MCF 10A (cell line): Measurements from ENCODE around the gene ITIH2. TPM values are rescaled to one million over a fixed set of nuclear protein-coding genes. Genes with fewer than 3 reads are reported as not detected.

Source experiments
- BruUV-seq: library from RNA; stranded (reverse); fragments of 400-500 nt; replicated peaks from 2 replicates; lab custom pipeline; 2021; lab: Mats Ljungman, UMichigan
- CTCF ChIA-PET: fragments of 300-600 bp; sonication (Branson Sonifier 250); formaldehyde crosslinking; extraction: SDS; loops from one replicate; lab custom pipeline; 2021; ENCODE audit warnings: antibody characterized with exemption, inconsistent platforms; lab: Yijun Ruan, JAX
- POLR2A ChIA-PET: fragments of 300-600, 350-650 bp; sonication (Branson Sonifier 250); formaldehyde crosslinking; extraction: SDS; loops from one replicate; lab custom pipeline; 2020; ENCODE audit warnings: antibody characterized with exemption, inconsistent platforms; lab: Yijun Ruan, JAX
- DNase-seq: peaks from one replicate; pipeline ENCODE4 v3.0.0-alpha.2; 2018; ENCODE audit not compliant: unreplicated experiment
- H3K27ac Mint-ChIP-seq: one replicate; pipeline ENCODE4 v1.8.0; 2022; ENCODE audit warnings: mild to moderate bottlenecking, low read depth, mixed read lengths; ENCODE audit not compliant: unreplicated experiment
- H3K27me3 Mint-ChIP-seq: one replicate; pipeline ENCODE4 v1.8.0; 2022; ENCODE audit warnings: mixed read lengths; ENCODE audit not compliant: insufficient read depth, unreplicated experiment
- H3K36me3 Mint-ChIP-seq: one replicate; pipeline ENCODE4 v1.8.0; 2022; ENCODE audit warnings: mild to moderate bottlenecking, moderate library complexity, mixed read lengths; ENCODE audit not compliant: insufficient read depth, unreplicated experiment
- H3K4me1 Mint-ChIP-seq: one replicate; pipeline ENCODE4 v1.8.0; 2022; ENCODE audit warnings: mixed read lengths; ENCODE audit not compliant: insufficient read depth, unreplicated experiment
- H3K4me3 Mint-ChIP-seq: one replicate; pipeline ENCODE4 v1.8.0; 2022; ENCODE audit warnings: mild to moderate bottlenecking, moderate library complexity, mixed read lengths; ENCODE audit not compliant: unreplicated experiment
- H3K9me3 Mint-ChIP-seq: one replicate; pipeline ENCODE4 v1.8.0; 2022; ENCODE audit warnings: mixed read lengths; ENCODE audit not compliant: unreplicated experiment
- CTCF ChIP-seq: fragments of 200-600 bp; IDR thresholded peaks from one replicate; pipeline ENCODE4 v1.8.0; 2022; ENCODE audit warnings: antibody characterized with exemption, mild to moderate bottlenecking; ENCODE audit not compliant: unreplicated experiment
- intact Hi-C: fragments of 100-400 bp; cut with micrococcal nuclease; formaldehyde crosslinking; loops from 2 replicates; pipeline ENCODE4 v1.14.1; 2022
- total RNA-seq: library from RNA; stranded (reverse); gene quantifications from 2 replicates; pipeline ENCODE4 v1.2.3, GENCODE V29; 2022

ITIH2 gene
- total RNA-seq, 1 experiment from 2014 or later = not detected

DNA sequence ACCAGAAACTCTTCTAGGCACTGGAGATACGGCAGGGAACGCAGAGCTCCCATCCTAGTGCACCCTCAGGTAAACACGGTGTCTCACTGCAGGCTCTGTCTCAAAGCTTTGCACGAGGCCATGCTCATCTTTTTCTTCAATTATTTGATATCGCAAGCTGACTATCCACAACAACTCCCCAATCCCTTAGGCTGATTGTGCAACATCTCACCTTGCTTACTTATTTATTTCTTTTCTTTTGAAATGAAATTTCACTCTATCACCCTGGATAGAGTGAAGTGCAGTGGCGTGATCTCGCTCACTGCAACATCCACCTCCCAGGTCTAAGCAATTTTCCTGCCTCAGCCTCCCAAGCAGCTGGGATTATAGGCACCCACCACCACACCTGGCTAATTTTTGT, 12.4 kb downstream of the ITIH2 start:
- Mint-ChIP-seq H3K9me3 (no peaks in the 10 kb centered on the region), H3K27me3 (peaks cover 11% of the 10 kb centered on the region), H3K4me1 (peaks cover 8% of the 10 kb centered on the region), H3K27ac (no peak overlapping the region), H3K36me3 (no peaks in the 10 kb centered on the region), H3K4me3 (no peak overlapping the region)
- intact Hi-C loops = no loop called here
- no TSS peak for BruUV-seq
- no peak for TF ChIP-seq CTCF
- no peak for DNase-seq
- CTCF ChIA-PET = no interaction called here
- POLR2A ChIA-PET = interaction anchor here (1.1 kb wide), 1 partner anchor 8 kb away, joined by 3 read pairs; no protein-coding TSS in a partner anchor

DNA sequence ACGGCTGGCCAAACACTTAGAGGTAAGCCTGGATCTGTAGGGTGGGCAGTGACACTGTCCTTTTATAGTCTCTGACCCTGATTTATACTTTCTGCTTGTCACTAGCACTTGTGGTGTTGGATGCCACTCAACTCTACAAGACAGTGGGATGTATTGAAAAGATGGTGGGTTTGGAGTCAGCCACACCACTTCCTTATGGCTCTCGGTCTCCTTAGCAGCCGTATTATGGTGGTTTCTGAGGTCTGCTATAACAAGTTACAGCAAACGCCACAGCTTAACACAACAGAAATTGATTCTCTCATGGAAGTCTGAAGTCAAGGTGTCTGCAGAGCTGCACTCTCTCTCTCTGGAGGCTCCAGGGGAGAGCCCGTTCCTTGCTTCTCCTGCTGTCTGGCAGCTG, 14.7 kb downstream of the ITIH2 start:
- no peak overlapping the region for H3K27ac Mint-ChIP-seq
- no peaks in the 10 kb centered on the region for H3K36me3 Mint-ChIP-seq
- intact Hi-C loops = no loop called here
- TF ChIP-seq CTCF = no peak
- H3K27me3 Mint-ChIP-seq = peaks cover 11% of the 10 kb centered on the region
- peaks cover 8% of the 10 kb centered on the region for H3K4me1 Mint-ChIP-seq
- H3K9me3 Mint-ChIP-seq = no peaks in the 10 kb centered on the region
- CTCF ChIA-PET = interaction anchor here (0.6 kb wide), 2 partner anchors 24 to 797 kb away, joined by 3 to 6 read pairs; no protein-coding TSS in a partner anchor
- POLR2A ChIA-PET = interaction anchor here (0.6 kb wide), 1 partner anchor 1270 kb away, joined by 3 read pairs; no protein-coding TSS in a partner anchor
- no TSS peak for BruUV-seq
- no peak for DNase-seq
- no peak overlapping the region for H3K4me3 Mint-ChIP-seq

- intact Hi-C loops = no loop called here
- ChIA-PET POLR2A (interaction anchor here (0.8 to 1.2 kb wide), 2 partner anchors 10 to 69 kb away, joined by 3 to 5 read pairs; partner anchors contain the start of genes ATP5F1C and KIN), CTCF (interaction anchor here (0.7 kb wide), 1 partner anchor 1072 kb away, joined by 3 read pairs; no protein-coding TSS in a partner anchor)
- TF ChIP-seq CTCF = no peak
- Mint-ChIP-seq H3K36me3 (no peaks in the 10 kb centered on the region), H3K4me3 (no peak overlapping the region), H3K27ac (no peak overlapping the region), H3K27me3 (peaks cover 11% of the 10 kb centered on the region), H3K4me1 (peaks cover 8% of the 10 kb centered on the region), H3K9me3 (no peaks in the 10 kb centered on the region)
- no TSS peak for BruUV-seq
- no peak for DNase-seq
Observed at GRCh38 chr10:7718685-7719084, 15.6 kb downstream of the ITIH2 start.

DNA sequence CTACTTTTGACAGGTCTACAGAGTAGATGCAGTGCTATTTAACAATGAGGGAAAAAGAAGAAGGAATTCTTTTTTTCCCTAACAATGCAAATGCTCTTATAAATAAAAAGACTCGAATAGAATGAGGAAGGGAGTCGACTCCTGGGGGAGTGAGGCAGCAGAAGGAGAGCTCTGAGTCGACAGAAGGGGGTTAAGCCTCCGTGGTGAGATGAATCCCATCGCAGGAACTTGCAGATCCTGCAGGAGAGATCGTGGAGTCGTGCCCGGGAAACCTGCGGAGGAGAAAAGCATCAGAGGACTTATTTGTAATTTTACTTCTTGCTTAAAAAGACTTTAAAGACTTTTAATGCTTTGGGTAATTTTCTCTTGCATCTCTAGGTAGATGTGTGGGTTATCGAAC, 17.4 kb downstream of the ITIH2 start:
- H3K27ac Mint-ChIP-seq = no peak overlapping the region
- ChIA-PET POLR2A (no interaction called here), CTCF (interaction anchor here (0.7 kb wide), 1 partner anchor 148 kb away, joined by 3 read pairs; no protein-coding TSS in a partner anchor)
- H3K27me3 Mint-ChIP-seq = peaks cover 11% of the 10 kb centered on the region
- no peak overlapping the region for H3K4me3 Mint-ChIP-seq
- no peak for TF ChIP-seq CTCF
- no TSS peak for BruUV-seq
- DNase-seq = no peak
- H3K4me1 Mint-ChIP-seq = no peaks in the 10 kb centered on the region
- no peaks in the 10 kb centered on the region for H3K36me3 Mint-ChIP-seq
- intact Hi-C loops = no loop called here
- H3K9me3 Mint-ChIP-seq = no peaks in the 10 kb centered on the region
